Liver (tissue), 3 donors: Measurements from ENCODE around the gene AP2S1.

Experiments used
- CTCF ChIP-seq: fragments of 150-350 bp; IDR thresholded peaks from 2 replicates; pipeline ENCODE4 v1.5.1; 2017; ENCODE audit warnings: improper control_type of control experiment, low read depth, low read length; ENCODE audit not compliant: missing input control
- EGR1 ChIP-seq, 2 donors: IDR thresholded peaks; 2 replicates each; pipeline ENCODE4 v1.6.1; 2016 to 2018; ENCODE audit warnings: antibody characterized with exemption in 2 of 2, low read depth in 2 of 2
- GABPA ChIP-seq, 2 donors: IDR thresholded peaks in 1 of 2; conservative IDR thresholded peaks in 1 of 2; 2 replicates each; pipeline ENCODE4 v1.6.1; 2016; ENCODE audit warnings: antibody characterized with exemption in 2 of 2, mild to moderate bottlenecking in 1 of 2, moderate library complexity in 1 of 2
- HNF4G ChIP-seq: IDR thresholded peaks from 2 replicates; pipeline ENCODE4 v1.6.1; 2016; ENCODE audit warnings: antibody characterized with exemption
- JUND ChIP-seq, 2 donors: IDR thresholded peaks; 2 replicates each; pipeline ENCODE4 v1.6.1; 2016; ENCODE audit warnings: antibody characterized with exemption in 2 of 2
- MAX ChIP-seq: IDR thresholded peaks from 2 replicates; pipeline ENCODE4 v1.6.1; 2016; ENCODE audit warnings: antibody characterized with exemption
- RAD21 ChIP-seq, 2 donors: IDR thresholded peaks; 2 replicates each; pipeline ENCODE4 v1.6.1; 2016; ENCODE audit warnings: antibody characterized with exemption in 2 of 2, mild to moderate bottlenecking in 2 of 2
- REST ChIP-seq: IDR thresholded peaks from 2 replicates; pipeline ENCODE4 v1.6.1; 2016; ENCODE audit warnings: antibody characterized with exemption, mild to moderate bottlenecking
- SP1 ChIP-seq: IDR thresholded peaks from 2 replicates; pipeline ENCODE4 v1.6.1; 2018; ENCODE audit warnings: antibody characterized with exemption, mild to moderate bottlenecking
- TAF1 ChIP-seq: conservative IDR thresholded peaks from 2 replicates; pipeline ENCODE4 v1.6.1; 2016; ENCODE audit warnings: antibody characterized with exemption, mild to moderate bottlenecking
- YY1 ChIP-seq: IDR thresholded peaks from 2 replicates; pipeline ENCODE4 v1.6.1; 2016; ENCODE audit warnings: antibody characterized with exemption, mild to moderate bottlenecking
- donor health status: healthy.
- donor health status: healthy.

- peak; percentile 12 for TF ChIP-seq REST
- no peak for TF ChIP-seq CTCF
- peak in 1 of 2 donors; percentile 42 for TF ChIP-seq EGR1 (IDR thresholded peaks at IDR 0.05; ENCODE audit: low read depth in 2 of 2)
- no peak for TF ChIP-seq TAF1
- TF ChIP-seq JUND (IDR thresholded peaks at IDR 0.05) = no peak
- TF ChIP-seq SP1 = peak; percentile 88
- TF ChIP-seq HNF4G = no peak
- TF ChIP-seq YY1 = peak; percentile 76
- no peak for TF ChIP-seq RAD21 (IDR thresholded peaks at IDR 0.05)
- peak in 1 of 2 donors; percentile 64 for TF ChIP-seq GABPA (IDR thresholded peaks at IDR 0.05 in 1 of 2, conservative IDR thresholded peaks at IDR 0.05 in 1 of 2)
- TF ChIP-seq MAX = peak; percentile 100
These were observed 9.6 kb upstream of the AP2S1 start for GRCh38 chr19:46860125-46860845.
